GM21619 (cell line): ENCODE results near the gene NEURL1B.

Experiments used
- ATAC-seq: cut with Tn5 transposase; IDR thresholded peaks from one replicate; pipeline ENCODE4 v1.9.1; 2021; ENCODE audit not compliant: unreplicated experiment

Gene NEURL1B

GRCh38 chr5:172728481-172729241 is 87.6 kb downstream of the NEURL1B start:
- ATAC-seq: no peak

GRCh38 chr5:172729588-172729987 is 88.5 kb downstream of the NEURL1B start:
- no peak for ATAC-seq

GRCh38 chr5:172730222-172730621 is 89.2 kb downstream of the NEURL1B start:
- ATAC-seq: no peak

- ATAC-seq: no peak
Observed at GRCh38 chr5:172730981-172731679, 90.1 kb downstream of the NEURL1B start.

- no peak for ATAC-seq
Observed at GRCh38 chr5:172731680-172732074, 90.6 kb downstream of the NEURL1B start.

- no peak for ATAC-seq
Observed at GRCh38 chr5:172732201-172732865, 91.3 kb downstream of the NEURL1B start.

- no peak for ATAC-seq
Observed at GRCh38 chr5:172733131-172733973, 92.3 kb downstream of the NEURL1B start.

- no peak for ATAC-seq
Observed at GRCh38 chr5:172733974-172734346, 92.9 kb downstream of the NEURL1B start.

- no peak for ATAC-seq
Observed at GRCh38 chr5:172735141-172735831, 94.2 kb downstream of the NEURL1B start.

- ATAC-seq: no peak
Observed at GRCh38 chr5:172736508-172737135, 95.6 kb downstream of the NEURL1B start.

GRCh38 chr5:172739375-172739774 is 98.3 kb downstream of the NEURL1B start:
- no peak for ATAC-seq

GRCh38 chr5:172740428-172741205 is 99.6 kb downstream of the NEURL1B start:
- no peak for ATAC-seq
